SJCRH30 (cell line): Measurements from ENCODE around the gene KIF26B. TPM values are rescaled to one million over a fixed set of nuclear protein-coding genes. Genes with fewer than 3 reads are reported as not detected.

ENCODE experiments used
- DNase-seq, 2 experiments: peaks; one replicate each; pipeline ENCODE4 v3.0.0-alpha.2; 2015 to 2020
- H3K27ac ChIP-seq: fragments of 250-450 bp; sonication (Bioruptor Pico); 2 replicates; pipeline ENCODE4 v1.5.1; 2020; ENCODE audit warnings: mild to moderate bottlenecking, moderate library complexity
- H3K27me3 ChIP-seq: fragments of 250-450 bp; sonication (Bioruptor Pico); 2 replicates; pipeline ENCODE4 v1.5.1; 2020; ENCODE audit warnings: mild to moderate bottlenecking, moderate library complexity
- H3K36me3 ChIP-seq: fragments of 250-450 bp; sonication (Bioruptor Pico); 2 replicates; pipeline ENCODE4 v1.5.1; 2020; ENCODE audit warnings: mild to moderate bottlenecking, moderate library complexity
- H3K4me1 ChIP-seq: fragments of 250-450 bp; sonication (Bioruptor Pico); 2 replicates; pipeline ENCODE4 v1.5.1; 2020; ENCODE audit warnings: mild to moderate bottlenecking, moderate library complexity
- H3K4me3 ChIP-seq: fragments of 250-450 bp; sonication (Bioruptor Pico); 2 replicates; pipeline ENCODE4 v1.5.1; 2020; ENCODE audit warnings: mild to moderate bottlenecking, moderate library complexity
- H3K9me3 ChIP-seq: fragments of 250-450 bp; sonication (Bioruptor Pico); replicated peaks from 2 replicates; pipeline ENCODE4 v1.5.1; 2020; ENCODE audit warnings: mild to moderate bottlenecking, moderate library complexity
- total RNA-seq: library from RNA; depleted of rRNA; stranded (reverse); fragments of >200 nt; shearing (Covaris generic); gene quantifications from 2 replicates; pipeline ENCODE4 v1.2.3, GENCODE V29; 2014

Gene KIF26B
- total RNA-seq, 1 experiment from 2014 or later: 14.4 TPM

DNA sequence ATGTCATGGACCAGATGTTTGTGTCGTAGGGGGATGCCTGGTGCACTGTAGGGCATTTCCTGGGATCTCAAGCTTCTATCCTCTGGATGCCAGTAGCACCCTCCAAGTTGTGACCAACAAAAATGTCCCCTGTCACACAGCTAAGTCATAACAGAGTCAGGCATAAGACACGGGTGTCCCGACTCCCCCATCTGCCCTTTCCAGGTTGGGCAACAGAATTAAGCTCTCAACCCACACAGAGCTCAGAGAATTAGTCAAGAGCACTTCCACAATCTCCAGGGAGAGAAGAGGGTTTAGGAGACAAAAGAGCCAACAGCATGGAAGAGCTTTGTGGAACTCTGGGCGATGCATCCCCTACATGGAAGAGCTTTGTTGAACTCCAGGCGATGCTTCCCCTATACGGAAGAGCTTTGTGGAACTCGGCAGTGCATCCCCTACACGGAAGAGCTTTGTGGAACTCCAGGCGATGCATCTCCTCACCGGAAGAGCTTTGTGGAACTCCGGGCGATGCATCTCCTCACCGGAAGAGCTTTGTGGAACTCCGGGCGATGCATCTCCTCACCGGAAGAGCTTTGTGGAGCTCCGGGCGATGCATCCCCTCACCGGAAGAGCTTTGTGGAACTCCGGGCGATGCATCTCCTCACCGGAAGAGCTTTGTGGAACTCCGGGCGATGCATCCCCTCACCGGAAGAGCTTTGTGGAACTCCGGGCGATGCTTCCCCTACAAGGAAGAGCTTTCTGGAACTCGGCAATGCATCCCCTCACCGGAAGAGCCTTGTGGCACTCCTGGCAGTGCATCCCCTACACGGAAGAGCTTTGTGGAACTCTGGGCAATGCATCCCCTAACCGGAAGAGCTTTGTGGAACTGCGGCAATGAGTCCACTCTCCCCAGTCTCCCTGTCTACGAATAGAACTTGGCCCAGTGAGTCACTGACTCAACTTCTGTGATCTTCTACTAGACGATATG is 422.7 kb downstream of the KIF26B start:
- Histone ChIP-seq H3K9me3 (no peaks in the 10 kb centered on the region), H3K4me1 (peaks cover 61% of the 10 kb centered on the region), H3K4me3 (peak overlapping the region; percentile 40), H3K27ac (peak overlapping the region; percentile 81), H3K36me3 (no peaks in the 10 kb centered on the region), H3K27me3 (no peaks in the 10 kb centered on the region)
- peak in 1 of 2 experiments; percentile 64 for DNase-seq

DNA sequence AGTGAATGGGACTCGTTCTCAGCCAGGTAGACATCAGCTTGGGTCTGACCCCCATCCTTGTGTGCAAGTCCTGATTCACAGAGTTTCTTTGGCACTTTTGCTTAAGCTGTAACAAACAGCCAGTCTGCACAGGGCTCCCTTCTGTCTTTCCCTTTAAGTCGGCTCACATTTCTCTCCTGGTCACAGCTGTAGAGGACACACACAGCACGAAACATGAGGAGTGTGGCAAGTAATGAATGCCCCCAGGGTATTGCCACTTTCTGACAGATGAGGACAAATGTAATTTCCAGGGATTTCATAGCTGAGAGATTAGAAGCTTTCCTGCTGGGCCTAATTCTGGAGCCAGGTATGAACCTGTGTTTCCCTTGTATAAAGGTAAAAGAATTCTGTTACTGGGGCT is 423.5 kb downstream of the KIF26B start:
- Histone ChIP-seq H3K36me3 (no peaks in the 10 kb centered on the region), H3K27me3 (no peaks in the 10 kb centered on the region), H3K9me3 (no peaks in the 10 kb centered on the region), H3K4me3 (peak overlapping the region; percentile 33), H3K27ac (peak overlapping the region; percentile 81), H3K4me1 (peaks cover 54% of the 10 kb centered on the region)
- DNase-seq: peak; percentile 88 to 96

- DNase-seq: peak in 1 of 2 experiments; percentile 17
- Histone ChIP-seq H3K27me3 (no peaks in the 10 kb centered on the region), H3K9me3 (no peaks in the 10 kb centered on the region), H3K4me1 (peaks cover 54% of the 10 kb centered on the region), H3K36me3 (no peaks in the 10 kb centered on the region), H3K4me3 (peak overlapping the region; percentile 1; the same call in 1 of the 2 replicates), H3K27ac (peak overlapping the region; percentile 81)
Observed at GRCh38 chr1:245578771-245579170, 424.0 kb downstream of the KIF26B start.

DNA sequence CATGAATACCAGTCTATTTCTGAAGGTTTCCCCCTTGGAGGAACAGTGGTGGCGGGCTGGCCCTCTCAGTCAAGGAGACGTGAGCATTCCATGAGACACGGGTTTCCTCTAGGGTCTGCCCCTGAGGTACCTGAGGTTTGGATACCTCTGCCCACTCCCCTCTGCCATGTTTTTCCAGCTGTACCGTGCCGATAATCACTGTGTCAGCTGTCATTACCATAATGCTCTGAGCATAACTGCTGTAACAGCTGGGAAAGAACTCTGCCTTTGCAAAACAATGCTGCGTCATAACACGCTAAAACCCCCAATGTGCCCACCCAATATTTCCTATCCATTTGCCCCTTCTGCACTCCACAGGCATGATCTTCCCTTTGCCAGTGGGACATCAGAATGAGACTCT is 425.1 kb downstream of the KIF26B start:
- Histone ChIP-seq H3K4me3 (no peak overlapping the region), H3K36me3 (no peaks in the 10 kb centered on the region), H3K9me3 (no peaks in the 10 kb centered on the region), H3K4me1 (peaks cover 60% of the 10 kb centered on the region), H3K27ac (peak overlapping the region; percentile 81), H3K27me3 (no peaks in the 10 kb centered on the region)
- peak; percentile 73 to 87 for DNase-seq

- H3K27ac ChIP-seq: peak overlapping the region; percentile 81
- H3K4me3 ChIP-seq: no peak overlapping the region
- no peaks in the 10 kb centered on the region for H3K27me3 ChIP-seq
- no peaks in the 10 kb centered on the region for H3K36me3 ChIP-seq
- H3K4me1 ChIP-seq: peaks cover 67% of the 10 kb centered on the region
- no peak for DNase-seq
- no peaks in the 10 kb centered on the region for H3K9me3 ChIP-seq
Observed at GRCh38 chr1:245580651-245581050, 425.9 kb downstream of the KIF26B start.

GRCh38 chr1:245582026-245582425 is 427.2 kb downstream of the KIF26B start:
- Histone ChIP-seq H3K4me3 (no peak overlapping the region), H3K9me3 (no peaks in the 10 kb centered on the region), H3K4me1 (peaks cover 61% of the 10 kb centered on the region), H3K27ac (no peak overlapping the region), H3K36me3 (no peaks in the 10 kb centered on the region), H3K27me3 (no peaks in the 10 kb centered on the region)
- DNase-seq: no peak

DNA sequence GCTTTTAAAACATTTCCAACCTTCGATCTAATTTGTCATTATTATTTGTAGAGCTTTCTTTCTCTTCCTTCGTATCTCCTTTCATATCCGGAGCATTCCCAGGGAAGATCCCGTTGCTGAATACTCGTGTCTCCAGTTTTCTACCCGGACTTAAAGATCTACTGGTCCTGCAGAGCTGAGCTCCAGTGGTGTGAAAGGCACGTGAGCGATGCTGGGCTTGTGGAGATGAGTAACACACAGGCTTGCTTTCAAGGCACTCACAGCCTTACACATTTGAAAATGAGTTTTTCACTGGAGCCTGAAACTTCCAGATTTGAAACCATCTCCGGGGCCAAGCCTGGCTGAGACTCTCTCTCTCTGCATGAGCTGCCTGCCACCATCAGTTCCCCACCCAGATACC is 428.3 kb downstream of the KIF26B start:
- Histone ChIP-seq H3K4me1 (peaks cover 55% of the 10 kb centered on the region), H3K4me3 (no peak overlapping the region), H3K27me3 (no peaks in the 10 kb centered on the region), H3K36me3 (no peaks in the 10 kb centered on the region), H3K9me3 (no peaks in the 10 kb centered on the region), H3K27ac (no peak overlapping the region)
- DNase-seq: no peak

DNA sequence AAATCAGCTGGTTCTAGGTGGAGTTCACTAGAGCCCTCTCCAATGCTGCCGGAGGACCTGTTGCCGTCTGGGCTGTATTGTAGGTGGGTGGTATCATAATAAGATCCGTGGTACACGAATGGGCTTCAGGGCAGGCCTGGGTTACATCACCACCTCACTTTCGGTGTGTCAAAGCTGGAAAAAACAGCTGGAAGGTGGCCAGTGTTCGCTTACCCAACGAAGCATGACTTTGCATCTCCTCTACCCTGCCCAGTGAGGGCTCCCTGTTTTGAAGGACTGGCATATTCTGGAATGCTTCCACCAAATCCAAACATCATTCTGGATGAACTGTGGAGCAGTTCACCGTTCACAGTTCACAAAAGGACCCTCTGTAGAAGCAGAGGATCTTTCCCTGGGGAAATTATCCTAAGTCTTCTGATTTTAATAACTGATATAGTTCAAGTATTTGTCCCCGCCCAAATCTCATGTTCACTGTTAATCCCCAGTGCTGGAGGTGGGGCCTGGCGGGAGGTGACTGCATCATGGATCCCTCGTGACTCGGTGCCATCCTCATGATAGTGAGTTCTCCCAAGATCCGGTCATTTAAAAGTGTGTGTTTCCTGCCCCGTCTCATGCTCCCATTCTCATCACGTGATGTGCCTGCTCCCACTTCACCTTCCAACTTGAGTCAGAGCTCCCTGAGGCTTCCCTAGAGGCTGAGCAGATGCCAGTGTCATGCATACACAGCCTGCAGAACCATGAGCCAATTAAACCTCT is 429.0 kb downstream of the KIF26B start:
- no peaks in the 10 kb centered on the region for H3K9me3 ChIP-seq
- H3K27me3 ChIP-seq: no peaks in the 10 kb centered on the region
- DNase-seq: peak in 1 of 2 experiments; percentile 25
- no peak overlapping the region for H3K4me3 ChIP-seq
- H3K36me3 ChIP-seq: no peaks in the 10 kb centered on the region
- no peak overlapping the region for H3K27ac ChIP-seq
- H3K4me1 ChIP-seq: peaks cover 51% of the 10 kb centered on the region

DNA sequence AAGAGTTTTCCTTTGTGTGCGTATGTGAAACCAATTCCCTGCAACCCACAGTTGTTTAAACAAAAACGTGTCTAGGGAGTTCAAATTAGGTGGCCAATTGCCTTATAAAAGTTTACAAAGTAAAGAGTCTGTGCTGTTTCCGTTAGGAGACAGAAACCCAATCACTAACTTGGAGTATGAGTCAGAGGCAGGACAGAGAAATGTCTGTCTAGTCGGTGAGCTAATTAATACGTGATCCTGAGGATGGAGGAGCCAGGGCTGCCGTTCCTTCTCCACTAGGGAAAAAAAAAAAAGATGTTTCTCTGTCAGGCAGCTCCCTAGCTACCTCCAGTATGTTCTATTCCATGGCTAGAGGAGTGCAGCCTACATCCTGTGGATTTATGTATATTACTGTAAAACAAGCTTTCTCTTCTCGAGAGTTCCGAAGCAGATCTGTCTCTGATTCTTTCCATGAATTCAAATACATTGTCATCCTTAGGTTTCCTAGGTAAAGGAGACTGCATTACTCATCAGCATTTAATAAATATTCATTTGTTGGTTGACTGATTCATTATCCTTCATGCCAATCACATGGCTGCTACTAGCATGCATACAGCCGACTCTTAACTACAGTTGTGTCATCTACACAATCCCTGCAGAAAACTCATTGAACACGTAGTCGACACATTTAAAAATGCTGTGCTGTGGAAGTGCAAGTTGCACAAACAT is 430.6 kb downstream of the KIF26B start:
- Histone ChIP-seq H3K27me3 (no peaks in the 10 kb centered on the region), H3K4me3 (peak overlapping the region; percentile 13), H3K9me3 (no peaks in the 10 kb centered on the region), H3K4me1 (peaks cover 34% of the 10 kb centered on the region), H3K27ac (peak overlapping the region; percentile 83), H3K36me3 (no peaks in the 10 kb centered on the region)
- peak in 1 of 2 experiments; percentile 74 for DNase-seq

DNA sequence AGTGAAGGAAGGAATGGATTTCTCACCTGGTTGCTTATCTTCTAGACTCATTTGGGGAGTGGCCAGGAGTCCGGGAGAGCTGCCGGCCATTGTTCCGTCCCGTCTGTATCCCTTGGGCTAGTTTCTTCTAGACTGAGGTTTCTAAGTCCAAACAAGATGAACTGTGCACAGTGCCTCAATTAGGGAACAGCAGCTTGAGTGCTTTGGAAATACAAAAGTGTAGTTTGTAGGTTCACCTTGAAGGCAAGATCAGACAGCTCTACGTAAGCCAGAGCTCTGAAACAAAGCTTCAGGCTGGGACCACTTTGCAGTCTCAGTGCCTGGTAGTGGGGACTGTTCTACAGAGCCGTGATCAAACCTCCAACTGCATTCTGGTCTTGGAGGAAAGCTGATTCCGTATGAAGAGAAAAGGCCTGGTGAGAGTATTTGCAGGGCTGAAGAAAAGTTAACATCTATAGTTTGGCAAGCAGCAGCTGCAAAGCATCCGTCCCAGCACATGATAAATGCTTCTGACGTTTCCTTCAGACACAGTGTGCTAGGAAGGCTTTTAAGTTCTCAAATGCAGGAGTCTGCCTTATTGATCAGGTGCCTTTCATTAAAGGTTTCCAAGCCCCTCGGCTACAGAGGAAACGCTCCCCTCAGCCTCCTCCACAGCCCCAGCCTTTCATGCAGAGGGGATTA is 432.8 kb downstream of the KIF26B start:
- no peaks in the 10 kb centered on the region for H3K27me3 ChIP-seq
- no peaks in the 10 kb centered on the region for H3K9me3 ChIP-seq
- no peak overlapping the region for H3K27ac ChIP-seq
- H3K36me3 ChIP-seq: no peaks in the 10 kb centered on the region
- peaks cover 27% of the 10 kb centered on the region for H3K4me1 ChIP-seq
- H3K4me3 ChIP-seq: no peak overlapping the region
- peak in 1 of 2 experiments; percentile 21 for DNase-seq

DNA sequence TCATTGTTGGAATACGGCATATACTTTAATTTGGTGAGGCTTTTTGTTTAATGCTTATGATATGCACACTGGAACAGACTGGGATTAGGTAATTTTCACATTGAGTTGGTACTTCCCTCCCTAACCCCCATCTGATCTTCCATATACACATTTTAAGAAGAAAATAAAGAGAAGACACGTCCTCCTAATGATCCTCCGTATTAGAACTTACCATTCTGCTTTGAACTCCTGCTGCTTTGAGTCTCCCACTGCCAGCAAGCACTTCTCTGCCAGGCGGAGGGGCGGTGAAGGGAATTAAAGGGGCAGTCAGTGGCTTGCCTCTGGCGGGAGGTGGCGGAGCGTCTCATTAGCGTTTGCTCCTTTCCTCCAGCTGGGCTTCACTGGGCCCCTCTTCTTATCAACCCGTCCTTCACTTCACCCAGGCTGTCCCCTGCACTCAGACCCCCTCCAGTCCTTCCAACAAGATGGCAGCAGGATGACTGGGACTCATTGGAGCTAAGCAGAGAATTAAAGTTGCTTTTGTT is 433.4 kb downstream of the KIF26B start:
- Histone ChIP-seq H3K27me3 (no peaks in the 10 kb centered on the region), H3K9me3 (no peaks in the 10 kb centered on the region), H3K4me1 (peaks cover 27% of the 10 kb centered on the region), H3K36me3 (no peaks in the 10 kb centered on the region), H3K4me3 (no peak overlapping the region), H3K27ac (no peak overlapping the region)
- no peak for DNase-seq

GRCh38 chr1:245589316-245589715 is 434.5 kb downstream of the KIF26B start:
- 0 out of 2 replicates have a peak, but pooled peaks cover 2% of the 10 kb centered on the region for H3K9me3 ChIP-seq
- H3K36me3 ChIP-seq: no peaks in the 10 kb centered on the region
- no peak overlapping the region for H3K4me3 ChIP-seq
- no peak overlapping the region for H3K27ac ChIP-seq
- no peaks in the 10 kb centered on the region for H3K27me3 ChIP-seq
- DNase-seq: no peak
- H3K4me1 ChIP-seq: peaks cover 17% of the 10 kb centered on the region

GRCh38 chr1:245589906-245590305 is 435.1 kb downstream of the KIF26B start:
- H3K27ac ChIP-seq: no peak overlapping the region
- H3K36me3 ChIP-seq: no peaks in the 10 kb centered on the region
- no peak overlapping the region for H3K4me3 ChIP-seq
- peaks cover 11% of the 10 kb centered on the region for H3K4me1 ChIP-seq
- H3K27me3 ChIP-seq: no peaks in the 10 kb centered on the region
- H3K9me3 ChIP-seq: 0 out of 2 replicates have a peak, but pooled peaks cover 2% of the 10 kb centered on the region
- no peak for DNase-seq

DNA sequence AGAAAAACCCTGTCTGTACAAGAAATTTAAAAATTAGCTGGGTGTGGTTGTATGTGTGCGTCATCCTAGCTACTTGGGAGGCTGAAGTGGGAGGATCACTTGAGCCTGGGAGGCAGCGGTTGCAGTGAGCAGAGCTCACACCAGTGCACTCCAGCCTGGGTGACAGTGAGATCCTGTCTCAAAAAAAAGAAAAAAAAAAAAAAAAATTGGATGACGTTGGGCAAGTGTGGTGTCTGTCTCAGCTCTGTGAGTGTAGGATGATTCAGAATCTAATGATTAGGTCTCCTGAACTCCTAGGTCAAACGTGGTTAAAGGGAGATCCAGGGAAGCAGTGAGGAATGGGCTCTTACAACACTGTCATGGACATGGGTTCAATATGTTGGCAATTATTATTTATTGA is 435.9 kb downstream of the KIF26B start:
- H3K27me3 ChIP-seq: no peaks in the 10 kb centered on the region
- H3K9me3 ChIP-seq: 0 out of 2 replicates have a peak, but pooled peaks cover 4% of the 10 kb centered on the region
- no peak overlapping the region for H3K4me3 ChIP-seq
- no peak for DNase-seq
- H3K27ac ChIP-seq: no peak overlapping the region
- peaks cover 5% of the 10 kb centered on the region for H3K4me1 ChIP-seq
- no peaks in the 10 kb centered on the region for H3K36me3 ChIP-seq
